ENCODE data around the gene DDX52.

- TF ChIP-seq CTCF (IDR thresholded peaks at IDR 0.05) (no peak), ZFX (IDR thresholded peaks at IDR 0.05; ENCODE audit: borderline replicate concordance) (no peak)
Observed at GRCh38 chr17:37567538-37567937, 75.7 kb downstream of the DDX52 start.

Measured in 22Rv1 (cell line).